ENCODE results near the gene AKT1S1. TPM values are rescaled to one million over a fixed set of nuclear protein-coding genes. Genes with fewer than 3 reads are reported as not detected.
"Not testable (repeated sequence)": the region's sequence is repeated elsewhere in the genome, so short reads cannot be mapped to it uniquely, and the experiment has no call there.

The AKT1S1 gene
- total RNA-seq (10 to 100 TPM; 33.8 to 39.3 TPM), polyA plus RNA-seq (ENCODE audit: insufficient read length in 6 of 6) (10 to 100 TPM; 24.7 to 42.9 (median 31.8) TPM)
- long read RNA-seq, donor 1, transcript AKT1S1-205 (4 exons, 3,640 nt) = minor isoform, 8 of 39 reads
- long read RNA-seq, donor 1, transcript AKT1S1-207 (5 exons, 3,075 nt) = major isoform, 10 of 39 reads
- long read RNA-seq, donor 1, partial matches to known transcripts = 17 of 39 reads
- long read RNA-seq, donor 1, other reads (novel, unspliced or antisense) = 0 of 39 reads
- long read RNA-seq, donor 2, transcript AKT1S1-205 (4 exons, 3,640 nt) = major isoform, 10 of 33 reads
- long read RNA-seq, donor 2, transcript AKT1S1-207 (5 exons, 3,075 nt) = minor isoform, 6 of 33 reads
- long read RNA-seq, donor 2, partial matches to known transcripts = 15 of 33 reads
- long read RNA-seq, donor 2, other reads (novel, unspliced or antisense) = 0 of 33 reads
- long read RNA-seq, donor 3, transcript AKT1S1-207 (5 exons, 3,075 nt) = major isoform, 7 of 13 reads
- long read RNA-seq, donor 3, partial matches to known transcripts = 0 of 13 reads
- long read RNA-seq, donor 3, other reads (novel, unspliced or antisense) = 0 of 13 reads
- long read RNA-seq, donor 4, partial matches to known transcripts = 1 of 4 reads
- long read RNA-seq, donor 4, other reads (novel, unspliced or antisense) = 2 of 4 reads
- long read RNA-seq, donor 5, transcript AKT1S1-207 (5 exons, 3,075 nt) = major isoform, 10 of 18 reads
- long read RNA-seq, donor 5, transcript AKT1S1-205 (4 exons, 3,640 nt) = minor isoform, 7 of 18 reads
- long read RNA-seq, donor 5, partial matches to known transcripts = 0 of 18 reads
- long read RNA-seq, donor 5, other reads (novel, unspliced or antisense) = 0 of 18 reads
- long read RNA-seq, donor 6, transcript AKT1S1-205 (4 exons, 3,640 nt) = major isoform, 8 of 55 reads
- long read RNA-seq, donor 6, transcript AKT1S1-207 (5 exons, 3,075 nt) = major isoform, 8 of 55 reads
- long read RNA-seq, donor 6, partial matches to known transcripts = 36 of 55 reads
- long read RNA-seq, donor 6, other reads (novel, unspliced or antisense) = 0 of 55 reads
- long read RNA-seq, donor 7, partial matches to known transcripts = 0 of 11 reads
- long read RNA-seq, donor 7, other reads (novel, unspliced or antisense) = 0 of 11 reads
- long read RNA-seq, donor 8, transcript AKT1S1-207 (5 exons, 3,075 nt) = major isoform, 7 of 51 reads
- long read RNA-seq, donor 8, partial matches to known transcripts = 37 of 51 reads
- long read RNA-seq, donor 8, other reads (novel, unspliced or antisense) = 0 of 51 reads
- long read RNA-seq, donor 9 = 0 reads
- long read RNA-seq, donor 10, partial matches to known transcripts = 0 of 2 reads
- long read RNA-seq, donor 10, other reads (novel, unspliced or antisense) = 1 of 2 reads
- long read RNA-seq, donor 11 = 0 reads
- long read RNA-seq, donor 12, transcript AKT1S1-205 (4 exons, 3,640 nt) = major isoform, 5 of 10 reads
- long read RNA-seq, donor 12, partial matches to known transcripts = 0 of 10 reads
- long read RNA-seq, donor 12, other reads (novel, unspliced or antisense) = 0 of 10 reads

- Histone ChIP-seq H3K27ac (peak within 1 kb of the TSS; percentile 99 to 100), H3K4me3 (peak within 1 kb of the TSS; percentile 82), H3K36me3 (peaks cover 0 to 51% of the 10 kb centered on the region in 2 donors), H3K4me1 (peaks cover 0 to 37% of the 10 kb centered on the region in 2 donors), H3K9me3 (no peaks in the 10 kb centered on the region), H3K27me3 (no peaks in the 10 kb centered on the region)
- TF ChIP-seq CTCF (IDR thresholded peaks at IDR 0.05) = no peak
- DNase-seq = peak; percentile 98 to 100 (median 100)
- peak; percentile 84 for ATAC-seq
- intact Hi-C loops (cut with DNase I) = no loop called here
Observed at GRCh38 chr19:49877020-49877878, at the start of gene AKT1S1, which contains the start of gene TBC1D17. TSS of gene AKT1S1 (minus strand) at chr19:49877355. CDS start at chr19:49873295, 4,060 bp downstream. TSS of gene TBC1D17 (plus strand) at chr19:49877702. CDS start at chr19:49877724, 22 bp downstream.

GRCh38 chr19:49926515-49926914 lies 49.4 kb upstream of the AKT1S1 start:
- H3K4me3 ChIP-seq = no peak overlapping the region
- intact Hi-C loops (cut with DNase I) = no loop called here
- TF ChIP-seq CTCF (IDR thresholded peaks at IDR 0.05) = no peak
- H3K27me3 ChIP-seq = no peaks in the 10 kb centered on the region
- DNase-seq (peak in 1 of 4 donors; percentile 13), ATAC-seq (no peak)
- H3K4me1 ChIP-seq = peaks cover 0 to 78% of the 10 kb centered on the region in 2 donors
- peaks cover 0 to 69% of the 10 kb centered on the region in 2 donors for H3K36me3 ChIP-seq
- no peak overlapping the region for H3K27ac ChIP-seq
- no peaks in the 10 kb centered on the region for H3K9me3 ChIP-seq

DNA sequence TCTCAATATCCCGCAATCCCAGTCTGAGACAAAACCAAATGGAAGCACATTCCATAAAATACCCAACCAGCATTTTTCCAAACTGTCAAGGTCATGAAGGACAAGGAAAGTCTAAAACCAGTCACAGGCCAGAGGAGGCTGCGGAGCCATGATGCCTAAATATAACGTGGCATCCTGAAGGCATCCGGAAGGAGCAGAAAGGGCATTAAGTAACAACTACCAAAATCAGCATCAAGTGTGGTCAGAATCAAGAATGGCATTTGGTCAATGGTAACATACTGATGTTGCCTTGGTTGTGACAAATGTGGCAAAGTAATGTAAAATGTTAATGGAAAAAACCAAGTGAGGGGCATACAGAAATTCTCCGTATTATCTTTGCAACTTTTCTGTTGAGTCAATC lies 48.3 kb upstream of the AKT1S1 start:
- peaks cover 0 to 77% of the 10 kb centered on the region in 2 donors for H3K4me1 ChIP-seq
- TF ChIP-seq CTCF (IDR thresholded peaks at IDR 0.05) = no peak
- ATAC-seq (no peak), DNase-seq (peak in 1 of 4 donors; percentile 2)
- no peak overlapping the region for H3K27ac ChIP-seq
- no peaks in the 10 kb centered on the region for H3K9me3 ChIP-seq
- intact Hi-C loops (cut with DNase I) = no loop called here
- no peaks in the 10 kb centered on the region for H3K27me3 ChIP-seq
- H3K36me3 ChIP-seq = peaks cover 0 to 75% of the 10 kb centered on the region in 2 donors
- no peak overlapping the region for H3K4me3 ChIP-seq

DNA sequence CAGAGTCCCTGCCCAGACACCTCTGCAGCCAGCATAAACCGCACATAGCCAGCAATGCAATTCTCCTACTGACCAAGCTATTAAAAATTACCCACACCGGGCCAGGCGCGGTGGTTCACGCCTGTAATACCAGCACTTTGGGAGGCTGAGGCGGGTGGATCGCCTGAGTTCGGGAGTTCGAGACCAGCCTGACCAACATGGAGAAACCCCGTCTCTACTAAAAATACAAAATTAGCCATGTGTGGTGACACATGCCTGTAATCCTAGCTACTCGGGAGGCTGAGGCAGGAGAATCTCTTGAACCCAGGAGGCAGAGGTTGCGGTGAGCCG lies 47.7 kb upstream of the AKT1S1 start:
- Histone ChIP-seq H3K4me1 (peaks cover 0 to 71% of the 10 kb centered on the region in 2 donors), H3K36me3 (peaks cover 0 to 77% of the 10 kb centered on the region in 2 donors)
- ATAC-seq; intact Hi-C loops (cut with DNase I); H3K4me3 ChIP-seq; H3K9me3 ChIP-seq; H3K27ac ChIP-seq; H3K27me3 ChIP-seq: not testable (repeated sequence)
- DNase-seq = peak in 1 of 4 donors; percentile 37

Measured in left lung (tissue), 14 donors.